Glutamatergic neuron (in vitro differentiated cells): ENCODE measurements around the gene YAP1. TPM values are rescaled to one million over a fixed set of nuclear protein-coding genes. Genes with fewer than 3 reads are reported as not detected.

Source experiments
- DNase-seq: peaks from one replicate; pipeline ENCODE4 v3.0.0; 2022
- H3K27ac Mint-ChIP-seq: one replicate; pipeline ENCODE4 v1.8.0; 2020; ENCODE audit warnings: mild to moderate bottlenecking, mixed read lengths, inconsistent platforms; ENCODE audit not compliant: unreplicated experiment
- H3K27me3 Mint-ChIP-seq: one replicate; pipeline ENCODE4 v1.8.0; 2020; ENCODE audit warnings: mild to moderate bottlenecking, moderate library complexity, mixed read lengths, inconsistent platforms; ENCODE audit not compliant: unreplicated experiment
- H3K36me3 Mint-ChIP-seq: one replicate; pipeline ENCODE4 v1.8.0; 2020; ENCODE audit warnings: mild to moderate bottlenecking, mixed read lengths, inconsistent platforms; ENCODE audit not compliant: unreplicated experiment
- H3K4me1 Mint-ChIP-seq: one replicate; pipeline ENCODE4 v1.8.0; 2020; ENCODE audit warnings: mild to moderate bottlenecking, low read depth, mixed read lengths, inconsistent platforms; ENCODE audit not compliant: unreplicated experiment
- H3K4me3 Mint-ChIP-seq: one replicate; pipeline ENCODE4 v1.8.0; 2020; ENCODE audit warnings: mild to moderate bottlenecking, mixed read lengths, inconsistent platforms; ENCODE audit not compliant: unreplicated experiment
- H3K9me3 Mint-ChIP-seq: one replicate; pipeline ENCODE4 v1.8.0; 2020; ENCODE audit warnings: mild to moderate bottlenecking, moderate library complexity, mixed read lengths, inconsistent platforms; ENCODE audit not compliant: unreplicated experiment
- CTCF ChIP-seq: fragments of 200-600 bp; sonication (generic); IDR thresholded peaks from one replicate; pipeline ENCODE4 v1.5.0; 2021; ENCODE audit not compliant: partially characterized antibody, unreplicated experiment
- total RNA-seq: library from RNA; stranded (reverse); fragmentation: NEBNext Ultra II Directional; extraction: Animal tissue kit (Norgen Biotek cat#: 25700); gene quantifications from one replicate; pipeline ENCODE4 v1.2.1, GENCODE V29; 2021; ENCODE audit not compliant: unreplicated experiment

YAP1 gene
- total RNA-seq, 1 donor from 2014 or later = 1.3 TPM

GRCh38 chr11:102097186-102097585 is 13.1 kb upstream of the YAP1 start:
- Mint-ChIP-seq H3K4me3 (no peak overlapping the region), H3K9me3 (no peaks in the 10 kb centered on the region), H3K27ac (no peak overlapping the region), H3K36me3 (no peaks in the 10 kb centered on the region), H3K27me3 (peaks cover 2% of the 10 kb centered on the region), H3K4me1 (no peaks in the 10 kb centered on the region)
- no peak for TF ChIP-seq CTCF
- DNase-seq = no peak

- H3K27me3 Mint-ChIP-seq = peaks cover 2% of the 10 kb centered on the region
- H3K9me3 Mint-ChIP-seq = no peaks in the 10 kb centered on the region
- no peaks in the 10 kb centered on the region for H3K36me3 Mint-ChIP-seq
- no peak overlapping the region for H3K4me3 Mint-ChIP-seq
- H3K4me1 Mint-ChIP-seq = no peaks in the 10 kb centered on the region
- no peak for TF ChIP-seq CTCF
- DNase-seq = no peak
- no peak overlapping the region for H3K27ac Mint-ChIP-seq
Observed at GRCh38 chr11:102099755-102100154, 10.5 kb upstream of the YAP1 start.

GRCh38 chr11:102108734-102109440 is 1.4 kb upstream of the YAP1 start:
- peaks cover 2% of the 10 kb centered on the region for H3K9me3 Mint-ChIP-seq
- H3K27me3 Mint-ChIP-seq = peaks cover 7% of the 10 kb centered on the region
- H3K36me3 Mint-ChIP-seq = no peaks in the 10 kb centered on the region
- no peaks in the 10 kb centered on the region for H3K4me1 Mint-ChIP-seq
- TF ChIP-seq CTCF = no peak
- DNase-seq = no peak
- peak overlapping the region; percentile 83 for H3K4me3 Mint-ChIP-seq
- no peak overlapping the region for H3K27ac Mint-ChIP-seq

GRCh38 chr11:102110761-102111010 is 439 bp downstream of the YAP1 start:
- Mint-ChIP-seq H3K4me3 (no peak overlapping the region), H3K9me3 (peaks cover 2% of the 10 kb centered on the region), H3K27me3 (peaks cover 7% of the 10 kb centered on the region), H3K36me3 (no peaks in the 10 kb centered on the region), H3K27ac (no peak overlapping the region), H3K4me1 (no peaks in the 10 kb centered on the region)
- DNase-seq = no peak
- TF ChIP-seq CTCF = no peak

- Mint-ChIP-seq H3K4me3 (peak overlapping the region; percentile 80), H3K27me3 (peaks cover 7% of the 10 kb centered on the region), H3K36me3 (no peaks in the 10 kb centered on the region), H3K4me1 (no peaks in the 10 kb centered on the region), H3K27ac (no peak overlapping the region), H3K9me3 (peaks cover 2% of the 10 kb centered on the region)
- peak; percentile 31 for DNase-seq
- TF ChIP-seq CTCF = no peak
Observed at GRCh38 chr11:102111011-102111786, 952 bp downstream of the YAP1 start.
